Brain microvascular endothelial cell (primary cell): ENCODE measurements around the gene LMX1B.

ENCODE experiments used
- DNase-seq: peaks from one replicate; pipeline ENCODE4 v3.0.0-alpha.2; 2020
- H3K27ac ChIP-seq: fragments of 250-450 bp; sonication (Bioruptor Pico); 2 replicates; pipeline ENCODE4 v1.5.1; 2020; ENCODE audit warnings: mild to moderate bottlenecking, moderate library complexity
- H3K27me3 ChIP-seq: fragments of 250-450 bp; sonication (Bioruptor Pico); replicated peaks from 2 replicates; pipeline ENCODE4 v1.5.1; 2020; ENCODE audit warnings: mild to moderate bottlenecking
- H3K36me3 ChIP-seq: fragments of 250-450 bp; sonication (Bioruptor Pico); replicated peaks from 2 replicates; pipeline ENCODE4 v1.5.1; 2020; ENCODE audit warnings: mild to moderate bottlenecking
- H3K4me3 ChIP-seq: 2 replicates; pipeline ENCODE4 v1.5.1; 2011; ENCODE audit warnings: low read depth, mild to moderate bottlenecking, control low read depth, low read length, moderate library complexity
- in situ Hi-C: cut with HindIII; loops from 2 replicates; pipeline ENCODE4 v1.10.0; 2017; ENCODE audit warnings: low sequenced_read_pairs, low pct_ligation_motif_present
- TF ChIP-seq, protein P1 (sequence below): IDR thresholded peaks from 2 replicates; pipeline ENCODE4 v1.5.1; 2011; ENCODE audit warnings: low read depth, mild to moderate bottlenecking, moderate library complexity, low read length, control low read depth, inconsistent platforms; ENCODE audit errors: missing control alignments

Gene LMX1B

DNA sequence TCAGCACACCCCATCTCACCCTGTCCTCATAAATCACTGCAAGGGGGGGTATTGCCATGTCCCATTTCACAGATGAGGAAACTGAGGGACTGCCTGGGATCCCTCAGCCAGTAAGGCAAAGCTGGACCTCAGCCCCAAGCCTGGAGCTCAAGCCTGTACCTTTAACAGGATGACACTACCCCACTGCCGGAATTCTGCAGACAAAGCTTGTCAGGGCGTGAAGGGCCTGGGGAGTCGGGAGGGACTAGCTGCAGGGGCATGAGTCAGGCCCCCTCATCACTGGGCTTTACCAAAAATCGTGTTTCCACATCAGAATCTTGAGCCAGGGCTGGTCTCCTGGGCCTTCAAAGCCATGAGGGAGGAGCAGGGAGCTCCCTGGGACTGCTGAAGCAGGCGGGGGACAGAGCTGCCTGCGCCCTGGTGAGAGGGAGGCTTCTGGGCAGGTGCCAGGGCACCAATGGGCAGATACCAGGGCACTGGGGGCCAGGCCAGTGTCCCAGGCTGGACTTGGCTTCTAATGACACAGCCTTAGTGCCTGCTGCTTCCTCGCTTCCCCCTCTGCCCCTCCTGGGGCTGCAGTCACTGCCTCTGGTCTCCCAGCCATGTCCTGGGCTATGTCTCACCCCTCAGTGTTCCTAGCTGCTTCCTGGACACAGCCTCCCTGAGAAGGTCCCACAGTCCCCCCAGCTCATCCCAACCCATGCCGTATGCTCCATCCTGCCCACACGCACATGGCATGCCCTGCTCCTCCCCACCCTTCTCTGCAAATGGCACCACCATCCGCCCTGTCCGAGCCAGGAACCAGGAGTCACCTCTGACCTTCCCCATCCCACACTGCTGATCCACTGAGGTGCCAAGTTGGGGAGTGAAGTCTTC lies 80.7 kb downstream of the LMX1B start:
- TF ChIP-seq, protein P1, sequence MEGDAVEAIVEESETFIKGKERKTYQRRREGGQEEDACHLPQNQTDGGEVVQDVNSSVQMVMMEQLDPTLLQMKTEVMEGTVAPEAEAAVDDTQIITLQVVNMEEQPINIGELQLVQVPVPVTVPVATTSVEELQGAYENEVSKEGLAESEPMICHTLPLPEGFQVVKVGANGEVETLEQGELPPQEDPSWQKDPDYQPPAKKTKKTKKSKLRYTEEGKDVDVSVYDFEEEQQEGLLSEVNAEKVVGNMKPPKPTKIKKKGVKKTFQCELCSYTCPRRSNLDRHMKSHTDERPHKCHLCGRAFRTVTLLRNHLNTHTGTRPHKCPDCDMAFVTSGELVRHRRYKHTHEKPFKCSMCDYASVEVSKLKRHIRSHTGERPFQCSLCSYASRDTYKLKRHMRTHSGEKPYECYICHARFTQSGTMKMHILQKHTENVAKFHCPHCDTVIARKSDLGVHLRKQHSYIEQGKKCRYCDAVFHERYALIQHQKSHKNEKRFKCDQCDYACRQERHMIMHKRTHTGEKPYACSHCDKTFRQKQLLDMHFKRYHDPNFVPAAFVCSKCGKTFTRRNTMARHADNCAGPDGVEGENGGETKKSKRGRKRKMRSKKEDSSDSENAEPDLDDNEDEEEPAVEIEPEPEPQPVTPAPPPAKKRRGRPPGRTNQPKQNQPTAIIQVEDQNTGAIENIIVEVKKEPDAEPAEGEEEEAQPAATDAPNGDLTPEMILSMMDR: no peak
- Histone ChIP-seq H3K27ac (no peak overlapping the region), H3K27me3 (peaks cover 3% of the 10 kb centered on the region), H3K36me3 (no peaks in the 10 kb centered on the region), H3K4me3 (no peak overlapping the region)
- in situ Hi-C loops: no loop called here
- no peak for DNase-seq

DNA sequence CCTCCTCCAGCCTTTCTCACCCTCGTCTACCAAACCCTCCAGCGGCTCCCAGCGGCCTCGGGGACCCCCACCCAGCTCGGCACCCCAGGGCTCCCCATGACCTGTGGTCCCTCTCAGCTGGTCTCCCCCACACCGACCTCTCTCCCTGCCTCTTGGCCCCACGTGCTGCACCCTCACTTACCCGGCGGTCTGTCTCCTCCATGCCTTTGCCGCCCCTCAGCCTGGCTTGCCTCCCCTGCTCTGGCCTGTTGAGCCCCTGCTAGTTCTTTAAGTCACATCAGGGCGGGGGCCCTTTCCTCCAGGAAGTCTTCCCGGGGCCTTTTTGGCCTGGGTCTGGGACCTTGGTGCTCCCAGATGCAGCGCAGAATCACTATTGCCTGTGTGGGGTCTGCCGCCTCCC lies 81.5 kb downstream of the LMX1B start:
- Histone ChIP-seq H3K4me3 (no peak overlapping the region), H3K27ac (no peak overlapping the region), H3K36me3 (no peaks in the 10 kb centered on the region), H3K27me3 (no peaks in the 10 kb centered on the region)
- DNase-seq: no peak
- TF ChIP-seq, protein P1: no peak
- in situ Hi-C loops: no loop called here

DNA sequence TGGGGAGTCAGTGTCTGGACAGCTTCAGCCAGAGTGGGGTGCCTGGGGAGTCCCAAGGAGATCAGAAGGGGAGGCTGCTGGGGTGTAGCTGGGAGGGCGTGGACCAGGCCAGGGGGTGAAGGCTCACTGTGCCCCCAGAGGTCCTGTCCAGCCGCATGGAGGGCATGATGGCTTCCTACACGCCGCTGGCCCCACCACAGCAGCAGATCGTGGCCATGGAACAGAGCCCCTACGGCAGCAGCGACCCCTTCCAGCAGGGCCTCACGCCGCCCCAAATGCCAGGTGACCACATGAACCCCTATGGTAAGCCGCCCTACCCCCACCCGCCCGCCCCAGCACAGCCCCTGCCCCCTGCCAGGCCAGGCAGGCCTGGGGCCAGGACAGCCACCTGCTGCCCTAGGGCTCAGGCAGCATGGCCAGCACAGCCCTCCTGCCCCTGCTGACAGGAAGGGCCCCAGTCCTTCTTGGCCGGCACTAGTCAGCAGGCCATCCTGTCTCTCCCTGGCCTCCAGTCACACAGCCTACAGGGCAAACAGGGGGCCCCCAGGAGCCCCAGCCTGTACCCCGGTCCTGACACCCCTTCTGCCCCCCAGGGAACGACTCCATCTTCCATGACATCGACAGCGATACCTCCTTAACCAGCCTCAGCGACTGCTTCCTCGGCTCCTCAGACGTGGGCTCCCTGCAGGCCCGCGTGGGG lies 82.1 kb downstream of the LMX1B start:
- no peak overlapping the region for H3K4me3 ChIP-seq
- DNase-seq: no peak
- no peak overlapping the region for H3K27ac ChIP-seq
- in situ Hi-C loops: no loop called here
- no peaks in the 10 kb centered on the region for H3K36me3 ChIP-seq
- TF ChIP-seq, protein P1: no peak
- H3K27me3 ChIP-seq: no peaks in the 10 kb centered on the region

DNA sequence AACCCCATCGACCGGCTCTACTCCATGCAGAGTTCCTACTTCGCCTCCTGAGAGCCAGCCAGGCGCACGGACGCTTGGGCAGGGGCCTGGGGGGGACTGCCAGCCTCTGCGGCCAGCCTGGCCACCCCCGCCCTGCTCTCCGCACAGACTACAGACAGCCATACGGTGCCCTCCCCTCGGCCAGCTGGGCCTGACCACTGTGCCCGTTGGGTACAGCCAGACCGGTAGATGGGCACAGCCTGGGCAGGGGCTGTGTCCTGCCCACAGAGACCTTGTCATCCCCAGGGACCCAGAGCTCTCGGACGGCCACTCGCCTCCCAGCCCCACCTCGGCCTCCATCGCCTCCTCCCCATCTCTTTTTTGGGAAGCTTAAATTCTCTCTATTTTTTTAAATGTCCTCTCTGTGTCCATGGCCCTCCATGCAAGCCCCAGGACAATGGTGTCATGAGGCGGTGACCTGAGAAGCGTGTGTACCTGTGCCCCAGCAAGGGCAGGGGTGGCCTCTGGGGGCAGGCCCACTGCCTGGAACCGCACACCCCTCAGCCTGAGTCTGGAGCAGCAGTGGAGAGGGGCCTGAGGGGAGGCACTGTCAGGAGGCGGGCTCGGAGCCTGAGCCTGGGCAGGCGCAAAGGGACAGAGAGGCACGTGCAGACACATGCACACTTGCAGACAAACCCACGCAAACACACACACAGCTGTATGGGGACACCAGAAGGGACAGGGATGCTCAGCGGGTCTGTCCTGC lies 82.8 kb downstream of the LMX1B start:
- TF ChIP-seq, protein P1: no peak
- DNase-seq: no peak

DNA sequence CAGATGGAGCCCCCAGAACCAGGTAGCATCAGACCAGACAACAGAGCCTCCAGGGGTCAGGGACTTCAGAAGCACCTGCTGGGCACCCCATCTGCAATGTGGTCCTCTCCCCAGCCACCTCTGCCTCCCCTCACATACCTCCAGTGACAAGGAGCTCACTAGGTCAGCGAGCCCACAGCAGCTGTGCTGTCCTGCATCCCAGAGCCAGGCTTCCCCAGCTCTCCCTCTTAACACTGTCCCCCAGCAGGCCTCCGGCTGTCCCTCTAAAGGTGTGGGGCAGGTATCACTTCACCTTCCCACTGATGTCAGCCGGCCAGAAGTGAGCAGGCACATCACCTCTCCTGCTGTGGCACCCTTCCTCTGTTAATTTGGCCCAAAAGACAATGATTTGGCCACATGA lies 83.6 kb downstream of the LMX1B start:
- in situ Hi-C loops: no loop called here
- TF ChIP-seq, protein P1: no peak
- no peak for DNase-seq
- Histone ChIP-seq H3K4me3 (no peak overlapping the region), H3K27me3 (peaks cover 1% of the 10 kb centered on the region), H3K27ac (no peak overlapping the region), H3K36me3 (no peaks in the 10 kb centered on the region)

More for the DNA sequence above, 82.8 kb downstream of the LMX1B start:
- H3K27me3 ChIP-seq: no peaks in the 10 kb centered on the region
- in situ Hi-C loops: no loop called here
- no peaks in the 10 kb centered on the region for H3K36me3 ChIP-seq
- no peak overlapping the region for H3K4me3 ChIP-seq
- no peak overlapping the region for H3K27ac ChIP-seq
